Measurements from ENCODE around the gene KIAA2012. TPM values are rescaled to one million over a fixed set of nuclear protein-coding genes. Genes with fewer than 3 reads are reported as not detected.

The KIAA2012 gene
- total and polyA plus RNA-seq, 2 of the 4 experiments (the other 2 are of a cell fraction), result under 0.01 to 0.09 TPM

DNA sequence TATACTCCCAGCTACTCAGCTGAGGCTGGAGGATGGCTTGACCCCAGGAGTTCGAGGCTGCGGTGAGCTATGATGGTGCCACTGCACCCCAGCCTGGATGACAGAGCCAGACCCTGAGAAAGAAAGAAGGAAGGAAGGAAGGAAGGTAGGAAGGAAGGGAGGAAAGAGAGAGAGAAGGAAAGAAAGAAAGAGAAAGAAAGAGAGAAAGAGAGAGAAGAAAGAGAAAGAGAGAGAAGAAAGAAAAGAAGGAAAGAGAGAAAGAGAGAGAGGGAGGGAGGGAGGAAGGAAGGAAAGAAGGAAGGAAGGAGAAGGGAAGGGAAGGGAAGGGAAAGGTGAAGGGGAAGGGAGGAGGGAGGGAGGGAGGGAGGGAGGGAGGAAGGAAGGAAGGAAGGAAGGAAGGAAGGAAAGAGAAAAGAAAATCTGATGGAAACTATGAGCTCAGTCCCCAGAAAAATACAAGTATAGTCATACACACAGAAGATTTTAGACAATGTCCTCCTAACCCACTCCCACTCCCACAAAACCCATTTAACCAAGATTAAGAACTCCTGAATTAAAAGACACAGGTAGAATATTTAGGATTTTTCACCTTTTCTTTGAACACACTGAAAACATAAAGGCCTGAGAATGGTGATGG, 23.8 kb upstream of the KIAA2012 start:
- H3K4me3 ChIP-seq (ENCODE audit: insufficient read depth, low read depth, low read length), result no peak overlapping the region
- H3K27ac ChIP-seq (ENCODE audit: insufficient read depth, low read length), result no peak overlapping the region
- no peak overlapping the region for H2BK120ac ChIP-seq (ENCODE audit: low read depth, low read length)
- no peak overlapping the region for H3K14ac ChIP-seq (replicated peaks; ENCODE audit: low read depth, low read length)
- ChIA-PET CTCF (interaction anchor here (1.1 kb wide), 1 partner anchor 55 kb away, joined by 3 read pairs; no protein-coding TSS in a partner anchor), POLR2A (ENCODE audit: unreplicated experiment) (no interaction called here)
- H2BK20ac ChIP-seq (ENCODE audit: low read depth, low read length), result no peak overlapping the region
- H3K79me1 ChIP-seq (ENCODE audit: low read depth in 1 of 2, low read length in 2 of 2), result no peaks in the 10 kb centered on the region
- H3K4ac ChIP-seq (ENCODE audit: low read depth, low read length), result no peak overlapping the region
- H2AFZ ChIP-seq (replicated peaks; ENCODE audit: low read length, poor library complexity), result no peak overlapping the region
- H4K20me1 ChIP-seq (ENCODE audit: insufficient read depth, low read length), result no peaks in the 10 kb centered on the region
- H3K27me3 ChIP-seq (ENCODE audit: control insufficient read depth, insufficient read depth, low read length), result no peaks in the 10 kb centered on the region
- peaks cover 5% of the 10 kb centered on the region for H3K4me1 ChIP-seq (ENCODE audit: control insufficient read depth, insufficient read depth, low read length)
- H4K8ac ChIP-seq (ENCODE audit: low read depth in 2 of 2, low read length in 2 of 2), result no peak overlapping the region
- H3K23ac ChIP-seq (ENCODE audit: low read depth, low read length), result no peak overlapping the region
- H3K9ac ChIP-seq (ENCODE audit: low read depth, low read length), result no peak overlapping the region
- in situ Hi-C loops (cut with MboI; ENCODE audit: low sequenced_read_pairs) (no loop called here), intact Hi-C loops (cut with micrococcal nuclease) (no loop called here), dilution Hi-C loops (cut with HindIII; ENCODE audit: low sequenced_read_pairs, unreplicated experiment) (no loop called here)
- no peak overlapping the region for H2AK9ac ChIP-seq (replicated peaks; ENCODE audit: low read depth, low read length, poor library complexity)
- WGBS, 2 experiments (ENCODE audit: extremely low coverage in 2 of 2, insufficient read length in 1 of 2), result no CpG with 5 or more reads among the region's 2 CpGs
- no peak overlapping the region for H2BK15ac ChIP-seq (ENCODE audit: low read depth, low read length)
- no peaks in the 10 kb centered on the region for H3K9me1 ChIP-seq (ENCODE audit: insufficient read depth, low read length)
- no peak for DNase-seq
- no peak overlapping the region for H2BK5ac ChIP-seq (ENCODE audit: low read depth, low read length, poor library complexity, severe bottlenecking)
- no peak overlapping the region for H4K5ac ChIP-seq (ENCODE audit: low read depth, low read length)
- no peak overlapping the region for H3K18ac ChIP-seq (ENCODE audit: low read depth, low read length)
- no peak for ATAC-seq (ENCODE audit: low read depth)
- BruUV-seq (replicated peaks), result no TSS peak
- no peak overlapping the region for H2AK5ac ChIP-seq (ENCODE audit: low read depth, low read length)
- H3K4me2 ChIP-seq (ENCODE audit: low read depth, low read length), result no peak overlapping the region
- H3K9me3 ChIP-seq (ENCODE audit: control insufficient read depth, insufficient read depth, low read length), result no peaks in the 10 kb centered on the region
- no peak overlapping the region for H3K56ac ChIP-seq (ENCODE audit: extremely low read depth, insufficient read depth, low read length)
- no peaks in the 10 kb centered on the region for H3K36me3 ChIP-seq (ENCODE audit: control insufficient read depth, insufficient read depth, low read length)
- TF ChIP-seq NFE2L2 (IDR thresholded peaks at IDR 0.05; ENCODE audit: low read depth, low read length) (no peak), MXI1 (IDR thresholded peaks at IDR 0.05; ENCODE audit: borderline replicate concordance, low read depth, low read length) (no peak), RAD21 (IDR thresholded peaks at IDR 0.05; ENCODE audit: low read length) (no peak), MAZ (IDR thresholded peaks at IDR 0.05; ENCODE audit: borderline replicate concordance, low read depth, low read length) (no peak), RCOR1 (IDR thresholded peaks at IDR 0.05; ENCODE audit: insufficient replicate concordance, low read length) (no peak), USF2 (IDR thresholded peaks at IDR 0.05; ENCODE audit: low read depth, low read length) (no peak), SMC3 (IDR thresholded peaks at IDR 0.05; ENCODE audit: low read depth, low read length) (no peak)
- TF ChIP-seq, protein P1, sequence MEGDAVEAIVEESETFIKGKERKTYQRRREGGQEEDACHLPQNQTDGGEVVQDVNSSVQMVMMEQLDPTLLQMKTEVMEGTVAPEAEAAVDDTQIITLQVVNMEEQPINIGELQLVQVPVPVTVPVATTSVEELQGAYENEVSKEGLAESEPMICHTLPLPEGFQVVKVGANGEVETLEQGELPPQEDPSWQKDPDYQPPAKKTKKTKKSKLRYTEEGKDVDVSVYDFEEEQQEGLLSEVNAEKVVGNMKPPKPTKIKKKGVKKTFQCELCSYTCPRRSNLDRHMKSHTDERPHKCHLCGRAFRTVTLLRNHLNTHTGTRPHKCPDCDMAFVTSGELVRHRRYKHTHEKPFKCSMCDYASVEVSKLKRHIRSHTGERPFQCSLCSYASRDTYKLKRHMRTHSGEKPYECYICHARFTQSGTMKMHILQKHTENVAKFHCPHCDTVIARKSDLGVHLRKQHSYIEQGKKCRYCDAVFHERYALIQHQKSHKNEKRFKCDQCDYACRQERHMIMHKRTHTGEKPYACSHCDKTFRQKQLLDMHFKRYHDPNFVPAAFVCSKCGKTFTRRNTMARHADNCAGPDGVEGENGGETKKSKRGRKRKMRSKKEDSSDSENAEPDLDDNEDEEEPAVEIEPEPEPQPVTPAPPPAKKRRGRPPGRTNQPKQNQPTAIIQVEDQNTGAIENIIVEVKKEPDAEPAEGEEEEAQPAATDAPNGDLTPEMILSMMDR (conservative IDR thresholded peaks at IDR 0.05; ENCODE audit: low read depth, low read length), result no peak
- no peak overlapping the region for H4K91ac ChIP-seq (ENCODE audit: insufficient read depth, low read depth, low read length)

Measured in IMR-90 (cell line).